ENCODE measurements around the gene SUSD3. TPM values are rescaled to one million over a fixed set of nuclear protein-coding genes. Genes with fewer than 3 reads are reported as not detected.
A peak's percentile ranks its signal among the peaks of the same experiment; 100 is the strongest.

Gene SUSD3
- total RNA-seq, 3 donors from 2014 or later = 7.7 to 9.5 (median 9.4) TPM

GRCh38 chr9:93023521-93023815, 35.0 kb upstream of the SUSD3 start:
- H3K36me3 Mint-ChIP-seq (ENCODE audit: insufficient read depth) = peaks cover 18% of the 10 kb centered on the region
- no peak overlapping the region for H3K4me3 Mint-ChIP-seq
- no peak for DNase-seq
- no peak for ATAC-seq
- H3K27me3 Mint-ChIP-seq (ENCODE audit: low read depth) = no peaks in the 10 kb centered on the region
- H3K9me3 Mint-ChIP-seq = no peaks in the 10 kb centered on the region
- peaks cover 78% of the 10 kb centered on the region for H3K4me1 Mint-ChIP-seq (ENCODE audit: low read depth)

GRCh38 chr9:93024646-93024910, 33.9 kb upstream of the SUSD3 start:
- no peak overlapping the region for H3K4me3 Mint-ChIP-seq
- peaks cover 79% of the 10 kb centered on the region for H3K4me1 Mint-ChIP-seq (ENCODE audit: low read depth)

GRCh38 chr9:93024986-93025630, 33.4 kb upstream of the SUSD3 start:
- no peak overlapping the region for H3K4me3 Mint-ChIP-seq
- peaks cover 11% of the 10 kb centered on the region for H3K36me3 Mint-ChIP-seq (ENCODE audit: insufficient read depth)
- peak in 1 of 2 donors; percentile 33 for ATAC-seq
- H3K9me3 Mint-ChIP-seq = no peaks in the 10 kb centered on the region
- DNase-seq = no peak
- peaks cover 84% of the 10 kb centered on the region for H3K4me1 Mint-ChIP-seq (ENCODE audit: low read depth)
- H3K27me3 Mint-ChIP-seq (ENCODE audit: low read depth) = no peaks in the 10 kb centered on the region

More at GRCh38 chr9:93024646-93024910, 33.9 kb upstream of the SUSD3 start:
- Mint-ChIP-seq H3K36me3 (ENCODE audit: insufficient read depth) (peaks cover 12% of the 10 kb centered on the region), H3K27me3 (ENCODE audit: low read depth) (no peaks in the 10 kb centered on the region), H3K9me3 (no peaks in the 10 kb centered on the region)
- ATAC-seq (no peak), DNase-seq (no peak)

GRCh38 chr9:93025736-93026135, 32.8 kb upstream of the SUSD3 start:
- H3K4me1 Mint-ChIP-seq (ENCODE audit: low read depth) = peaks cover 83% of the 10 kb centered on the region
- peaks cover 13% of the 10 kb centered on the region for H3K36me3 Mint-ChIP-seq (ENCODE audit: insufficient read depth)
- H3K9me3 Mint-ChIP-seq = no peaks in the 10 kb centered on the region
- no peaks in the 10 kb centered on the region for H3K27me3 Mint-ChIP-seq (ENCODE audit: low read depth)
- H3K4me3 Mint-ChIP-seq = no peak overlapping the region
- no peak for DNase-seq
- no peak for ATAC-seq

- Mint-ChIP-seq H3K36me3 (ENCODE audit: insufficient read depth) (peaks cover 18% of the 10 kb centered on the region), H3K4me1 (ENCODE audit: low read depth) (peaks cover 83% of the 10 kb centered on the region), H3K27me3 (ENCODE audit: low read depth) (no peaks in the 10 kb centered on the region), H3K9me3 (no peaks in the 10 kb centered on the region), H3K4me3 (no peak overlapping the region)
- ATAC-seq = no peak
- no peak for DNase-seq
Measured at GRCh38 chr9:93026640-93027039, 31.9 kb upstream of the SUSD3 start.

- no peaks in the 10 kb centered on the region for H3K9me3 Mint-ChIP-seq
- peaks cover 20% of the 10 kb centered on the region for H3K36me3 Mint-ChIP-seq (ENCODE audit: insufficient read depth)
- no peak overlapping the region for H3K4me3 Mint-ChIP-seq
- DNase-seq (no peak), ATAC-seq (no peak)
- peaks cover 92% of the 10 kb centered on the region for H3K4me1 Mint-ChIP-seq (ENCODE audit: low read depth)
- no peaks in the 10 kb centered on the region for H3K27me3 Mint-ChIP-seq (ENCODE audit: low read depth)
Measured at GRCh38 chr9:93027750-93028149, 30.8 kb upstream of the SUSD3 start.

GRCh38 chr9:93028448-93029006, 30.0 kb upstream of the SUSD3 start:
- ATAC-seq = peak; percentile 61 to 74
- peaks cover 89% of the 10 kb centered on the region for H3K4me1 Mint-ChIP-seq (ENCODE audit: low read depth)
- peak overlapping the region; percentile 61 for H3K4me3 Mint-ChIP-seq
- H3K9me3 Mint-ChIP-seq = no peaks in the 10 kb centered on the region
- H3K27me3 Mint-ChIP-seq (ENCODE audit: low read depth) = no peaks in the 10 kb centered on the region
- peaks cover 18% of the 10 kb centered on the region for H3K36me3 Mint-ChIP-seq (ENCODE audit: insufficient read depth)
- DNase-seq = peak; percentile 44

- Mint-ChIP-seq H3K4me1 (ENCODE audit: low read depth) (peaks cover 71% of the 10 kb centered on the region), H3K9me3 (no peaks in the 10 kb centered on the region), H3K36me3 (ENCODE audit: insufficient read depth) (peaks cover 21% of the 10 kb centered on the region), H3K4me3 (no peak overlapping the region), H3K27me3 (ENCODE audit: low read depth) (no peaks in the 10 kb centered on the region)
- DNase-seq = no peak
- no peak for ATAC-seq
Measured at GRCh38 chr9:93030642-93031628, 27.6 kb upstream of the SUSD3 start.

GRCh38 chr9:93031629-93032430, 26.7 kb upstream of the SUSD3 start:
- Mint-ChIP-seq H3K36me3 (ENCODE audit: insufficient read depth) (peaks cover 25% of the 10 kb centered on the region), H3K27me3 (ENCODE audit: low read depth) (no peaks in the 10 kb centered on the region), H3K9me3 (no peaks in the 10 kb centered on the region), H3K4me3 (no peak overlapping the region), H3K4me1 (ENCODE audit: low read depth) (peaks cover 67% of the 10 kb centered on the region)
- DNase-seq (no peak), ATAC-seq (no peak)

- H3K36me3 Mint-ChIP-seq (ENCODE audit: insufficient read depth) = peaks cover 25% of the 10 kb centered on the region
- H3K9me3 Mint-ChIP-seq = no peaks in the 10 kb centered on the region
- ATAC-seq (no peak), DNase-seq (no peak)
- H3K4me3 Mint-ChIP-seq = no peak overlapping the region
- no peaks in the 10 kb centered on the region for H3K27me3 Mint-ChIP-seq (ENCODE audit: low read depth)
- H3K4me1 Mint-ChIP-seq (ENCODE audit: low read depth) = peaks cover 64% of the 10 kb centered on the region
Measured at GRCh38 chr9:93032545-93032944, 26.0 kb upstream of the SUSD3 start.

GRCh38 chr9:93033531-93033930, 25.0 kb upstream of the SUSD3 start:
- Mint-ChIP-seq H3K36me3 (ENCODE audit: insufficient read depth) (peaks cover 25% of the 10 kb centered on the region), H3K4me3 (no peak overlapping the region), H3K27me3 (ENCODE audit: low read depth) (no peaks in the 10 kb centered on the region), H3K4me1 (ENCODE audit: low read depth) (peaks cover 59% of the 10 kb centered on the region), H3K9me3 (no peaks in the 10 kb centered on the region)
- DNase-seq (no peak), ATAC-seq (no peak)

- no peak overlapping the region for H3K4me3 Mint-ChIP-seq
- H3K9me3 Mint-ChIP-seq = no peaks in the 10 kb centered on the region
- DNase-seq = no peak
- ATAC-seq = no peak
- no peaks in the 10 kb centered on the region for H3K27me3 Mint-ChIP-seq (ENCODE audit: low read depth)
- peaks cover 53% of the 10 kb centered on the region for H3K4me1 Mint-ChIP-seq (ENCODE audit: low read depth)
- peaks cover 25% of the 10 kb centered on the region for H3K36me3 Mint-ChIP-seq (ENCODE audit: insufficient read depth)
Measured at GRCh38 chr9:93035106-93035660, 23.3 kb upstream of the SUSD3 start.

GRCh38 chr9:93035821-93036351, 22.6 kb upstream of the SUSD3 start:
- Mint-ChIP-seq H3K4me3 (no peak overlapping the region), H3K36me3 (ENCODE audit: insufficient read depth) (peaks cover 22% of the 10 kb centered on the region), H3K27me3 (ENCODE audit: low read depth) (no peaks in the 10 kb centered on the region), H3K4me1 (ENCODE audit: low read depth) (peaks cover 48% of the 10 kb centered on the region), H3K9me3 (no peaks in the 10 kb centered on the region)
- DNase-seq = no peak
- no peak for ATAC-seq
